IMR-90 (cell line): ENCODE measurements around the gene DLX1. TPM values are rescaled to one million over a fixed set of nuclear protein-coding genes. Genes with fewer than 3 reads are reported as not detected.
"Not testable (repeated sequence)": the region's sequence is repeated elsewhere in the genome, so short reads cannot be mapped to it uniquely, and the experiment has no call there.

Experiments
- ATAC-seq: fragments of 200-7000 bp; cut with Tn5 transposase; 2 replicates; pipeline ENCODE4 v1.9.1; 2020; ENCODE audit warnings: low read depth, mild to moderate bottlenecking, moderate library complexity
- BruUV-seq: library from RNA; stranded (reverse); fragments of 400-500 nt; replicated peaks from 2 replicates; lab custom pipeline; 2021; lab: Mats Ljungman, UMichigan
- CTCF ChIA-PET: fragments of 300-600 bp; formaldehyde crosslinking; extraction: SDS; loops from one replicate; lab custom pipeline; 2021; ENCODE audit warnings: antibody characterized with exemption; lab: Yijun Ruan, JAX
- POLR2A ChIA-PET: fragments of 300-600 bp; sonication (Branson Sonifier 250); formaldehyde crosslinking; loops from one replicate; lab custom pipeline; 2022; ENCODE audit warnings: antibody characterized with exemption; ENCODE audit not compliant: unreplicated experiment; lab: Charles Lee
- DNase-seq: peaks from one replicate; pipeline ENCODE4 v3.0.0; 2013
- H2AFZ ChIP-seq: replicated peaks from 2 replicates; pipeline ENCODE3; 2013; ENCODE audit warnings: low read length, mild to moderate bottlenecking; ENCODE audit not compliant: poor library complexity
- H2AK5ac ChIP-seq: 2 replicates; pipeline ENCODE4 v1.6.1; 2013; ENCODE audit warnings: low read depth, low read length, inconsistent platforms
- H2AK9ac ChIP-seq: replicated peaks from 2 replicates; pipeline ENCODE3; 2013; ENCODE audit warnings: mild to moderate bottlenecking, low read depth, low read length, moderate library complexity; ENCODE audit not compliant: poor library complexity
- H2BK120ac ChIP-seq: 2 replicates; pipeline ENCODE4 v1.6.1; 2013; ENCODE audit warnings: low read depth, low read length, inconsistent platforms
- H2BK15ac ChIP-seq: 3 replicates; pipeline ENCODE4 v1.6.1; 2013; ENCODE audit warnings: low read depth, low read length, inconsistent platforms
- H2BK20ac ChIP-seq: 2 replicates; pipeline ENCODE4 v1.6.1; 2013; ENCODE audit warnings: low read depth, mild to moderate bottlenecking, inconsistent platforms, low read length, moderate library complexity
- H2BK5ac ChIP-seq: 2 replicates; pipeline ENCODE4 v1.6.1; 2013; ENCODE audit warnings: mild to moderate bottlenecking, low read depth, low read length, inconsistent platforms; ENCODE audit not compliant: poor library complexity, severe bottlenecking
- H3K14ac ChIP-seq: replicated peaks from 2 replicates; pipeline ENCODE4 v1.6.1; 2013; ENCODE audit warnings: low read depth, low read length, inconsistent platforms
- H3K18ac ChIP-seq: 2 replicates; pipeline ENCODE4 v1.6.1; 2013; ENCODE audit warnings: low read depth, low read length, control low read depth
- H3K23ac ChIP-seq: 2 replicates; pipeline ENCODE4 v1.6.1; 2013; ENCODE audit warnings: low read depth, low read length, inconsistent platforms
- H3K27ac ChIP-seq: 2 replicates; pipeline ENCODE4 v1.5.1; 2013; ENCODE audit warnings: mild to moderate bottlenecking, control low read depth, low read length; ENCODE audit not compliant: insufficient read depth
- H3K27me3 ChIP-seq: 2 replicates; pipeline ENCODE4 v1.6.1; 2013; ENCODE audit warnings: low read length; ENCODE audit not compliant: control insufficient read depth, insufficient read depth
- H3K36me3 ChIP-seq: 2 replicates; pipeline ENCODE4 v1.6.1; 2013; ENCODE audit warnings: low read length, mixed read lengths; ENCODE audit not compliant: control insufficient read depth, insufficient read depth
- H3K4ac ChIP-seq: 2 replicates; pipeline ENCODE4 v1.6.1; 2013; ENCODE audit warnings: low read depth, low read length, inconsistent platforms
- H3K4me1 ChIP-seq: 2 replicates; pipeline ENCODE4 v1.6.1; 2013; ENCODE audit warnings: low read length, mixed read lengths; ENCODE audit not compliant: control insufficient read depth, insufficient read depth
- H3K4me2 ChIP-seq: 2 replicates; pipeline ENCODE4 v1.6.1; 2013; ENCODE audit warnings: low read depth, mild to moderate bottlenecking, control low read depth, low read length, moderate library complexity
- H3K4me3 ChIP-seq: 2 replicates; pipeline ENCODE4 v1.5.1; 2013; ENCODE audit warnings: low read depth, mild to moderate bottlenecking, control low read depth, low read length, moderate library complexity; ENCODE audit not compliant: insufficient read depth
- H3K56ac ChIP-seq: 2 replicates; pipeline ENCODE4 v1.6.1; 2013; ENCODE audit warnings: low read length, inconsistent platforms; ENCODE audit not compliant: insufficient read depth; ENCODE audit errors: extremely low read depth
- H3K79me1 ChIP-seq, 2 experiments: 2 replicates each; pipeline ENCODE4 v1.6.1; 2013; ENCODE audit warnings: low read length in 2 of 2, inconsistent platforms in 1 of 2, low read depth in 1 of 2
- H3K9ac ChIP-seq: 2 replicates; pipeline ENCODE4 v1.6.1; 2013; ENCODE audit warnings: low read depth, low read length, control low read depth
- H3K9me1 ChIP-seq: 2 replicates; pipeline ENCODE4 v1.6.1; 2013; ENCODE audit warnings: low read length, inconsistent platforms; ENCODE audit not compliant: insufficient read depth
- H3K9me3 ChIP-seq: 2 replicates; pipeline ENCODE4 v1.6.1; 2013; ENCODE audit warnings: low read length; ENCODE audit not compliant: control insufficient read depth, insufficient read depth
- H4K20me1 ChIP-seq: 2 replicates; pipeline ENCODE4 v1.6.1; 2013; ENCODE audit warnings: low read length, inconsistent platforms; ENCODE audit not compliant: insufficient read depth
- H4K5ac ChIP-seq: 2 replicates; pipeline ENCODE4 v1.6.1; 2013; ENCODE audit warnings: mild to moderate bottlenecking, low read depth, low read length, control low read depth
- H4K8ac ChIP-seq, 2 experiments: 2 replicates each; pipeline ENCODE4 v1.6.1; 2013; ENCODE audit warnings: low read depth in 2 of 2, low read length in 2 of 2, control low read depth in 1 of 2, inconsistent platforms in 1 of 2
- H4K91ac ChIP-seq: 2 replicates; pipeline ENCODE4 v1.6.1; 2013; ENCODE audit warnings: low read depth, low read length, inconsistent platforms; ENCODE audit not compliant: insufficient read depth
- WGBS, 2 experiments: methylation state at CpG; one replicate each; pipeline versions ENCODE4 v1.1.5 to v1.1.7; 2013; ENCODE audit warnings: missing lambda C conversion rate in 2 of 2; ENCODE audit not compliant: insufficient read length in 1 of 2; ENCODE audit errors: extremely low coverage in 2 of 2; 5-methylcytosine and 5-hydroxymethylcytosine counted together
- dilution Hi-C: fragments of 300-500 bp; cut with HindIII; formaldehyde crosslinking; loops from one replicate; pipeline ENCODE4 v1.14.3; 2018; ENCODE audit warnings: low sequenced_read_pairs; ENCODE audit not compliant: unreplicated experiment
- in situ Hi-C: fragments of 300-500 bp; cut with MboI; formaldehyde crosslinking; loops from 3 replicates; pipeline ENCODE4 v1.14.3; 2019; ENCODE audit warnings: low sequenced_read_pairs, inconsistent platforms, mixed read lengths
- intact Hi-C: fragments of 100-400 bp; cut with micrococcal nuclease; formaldehyde crosslinking; loops from 2 replicates; pipeline ENCODE4 v1.10.0; 2022
- polyA plus RNA-seq, 3 experiments: library from polyadenylated mRNA; depleted of rRNA; stranded (reverse); fragments of >200 nt; gene quantifications; 2 replicates each; pipeline ENCODE4 v1.2.3, GENCODE V29; 2012; ENCODE audit warnings: low replicate concordance in 1 of 3
- total RNA-seq: library from RNA; depleted of rRNA; stranded (reverse); fragments of >200 nt; gene quantifications from 2 replicates; pipeline ENCODE4 v1.2.3, GENCODE V29; 2012

The DLX1 gene
- total and polyA plus RNA-seq, 2 of the 4 experiments (the other 2 are of a cell fraction): 0.36 to 2.2 TPM

DNA sequence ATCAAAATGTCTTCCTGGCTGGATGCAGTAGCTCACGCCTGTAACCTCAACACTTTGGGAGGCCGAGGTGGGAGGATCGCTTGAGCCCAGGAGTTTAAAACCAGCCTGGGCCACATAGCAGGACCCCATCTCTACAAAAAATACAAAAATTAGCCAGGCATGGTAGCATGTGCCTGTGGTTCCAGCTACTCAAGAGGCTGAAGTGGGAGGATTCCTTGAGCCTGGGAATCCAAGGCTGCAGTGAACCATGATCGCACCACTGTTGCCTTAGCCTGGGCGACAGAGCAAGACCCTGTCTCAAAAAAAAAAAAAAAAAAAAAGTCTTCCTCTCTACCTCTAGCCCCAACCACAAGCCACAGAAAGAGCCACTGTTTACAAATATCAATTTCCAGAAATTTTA, 25.2 kb upstream of the DLX1 start:
- H4K20me1 ChIP-seq, H3K14ac ChIP-seq, DNase-seq, H3K4ac ChIP-seq, H3K79me1 ChIP-seq, H2BK120ac ChIP-seq, BruUV-seq, H3K27ac ChIP-seq, ATAC-seq, in situ Hi-C loops, H4K8ac ChIP-seq, H2AK5ac ChIP-seq, H2AFZ ChIP-seq, H2BK20ac ChIP-seq, H3K36me3 ChIP-seq, H3K56ac ChIP-seq, H3K9ac ChIP-seq, H3K4me3 ChIP-seq, H4K91ac ChIP-seq, H4K5ac ChIP-seq, POLR2A ChIA-PET, H2BK15ac ChIP-seq, H3K23ac ChIP-seq, intact Hi-C loops, dilution Hi-C loops, H2BK5ac ChIP-seq, H3K18ac ChIP-seq, CTCF ChIA-PET, H3K9me3 ChIP-seq, H3K27me3 ChIP-seq, H3K4me1 ChIP-seq, H3K9me1 ChIP-seq, H3K4me2 ChIP-seq, H2AK9ac ChIP-seq: not testable (repeated sequence)
- no CpG with 5 or more reads among the region's 5 CpGs for WGBS, 2 experiments
